HepG2 (cell line): Measurements from ENCODE around the gene PIK3R3. TPM values are rescaled to one million over a fixed set of nuclear protein-coding genes. Genes with fewer than 3 reads are reported as not detected.

Experiments
- ATAC-seq: fragments of 200-7000 bp; cut with Tn5 transposase; 3 replicates; pipeline ENCODE4 v1.9.1; 2020; ENCODE audit warnings: mild to moderate bottlenecking, moderate library complexity
- BruUV-seq: library from RNA; stranded (reverse); fragments of 400-500 nt; replicated peaks from 2 replicates; lab custom pipeline; 2021; lab: Mats Ljungman, UMichigan
- CTCF ChIA-PET: fragments of 300-600 bp; formaldehyde crosslinking; extraction: SDS; loops from one replicate; lab custom pipeline; 2021; ENCODE audit warnings: low total read pairs, inconsistent platforms, low intra/inter-chr PET ratio; lab: Yijun Ruan, JAX
- POLR2A ChIA-PET: fragments of 350-600 bp; sonication (Branson Sonifier 250); formaldehyde crosslinking; loops from one replicate; lab custom pipeline; 2020; ENCODE audit warnings: antibody characterized with exemption, inconsistent platforms; lab: Yijun Ruan, JAX
- DNase-seq: peaks from one replicate; pipeline ENCODE4 v3.0.0-alpha.2; 2015; ENCODE audit warnings: low spot score
- FAIRE-seq: peaks from 3 replicates; lab custom pipeline; 2011; peaks lifted over from hg19 to GRCh38; lab: Jason Lieb, UNC
- H2AFZ ChIP-seq: one replicate; pipeline ENCODE4 v1.6.1; 2011; ENCODE audit warnings: low read length, inconsistent platforms
- H3K27ac ChIP-seq: fragments of 300-600 bp; 3 replicates; pipeline ENCODE4 v1.8.0; 2011; ENCODE audit warnings: mixed run types, mild to moderate bottlenecking, mixed read lengths, low read length, inconsistent platforms; ENCODE audit not compliant: insufficient read depth; ENCODE audit errors: extremely low read length
- H3K27me3 ChIP-seq, 2 experiments: fragments of 200-600 bp in 1 of 2; 2 replicates in 1 of 2; 3 replicates in 1 of 2; pipeline versions ENCODE4 v1.6.0 to v1.8.0; 2011; ENCODE audit warnings: low read length in 2 of 2, mild to moderate bottlenecking in 2 of 2, moderate library complexity in 2 of 2, inconsistent platforms in 1 of 2; ENCODE audit not compliant: insufficient read depth in 2 of 2, control insufficient read depth in 1 of 2
- H3K36me3 ChIP-seq, 2 experiments: fragments of 200-600 bp in 1 of 2; replicated peaks in 1 of 2; 2 replicates in 1 of 2; 3 replicates in 1 of 2; pipeline versions ENCODE4 v1.5.1 to v1.8.0; 2011; ENCODE audit warnings: low read length in 2 of 2, inconsistent platforms in 1 of 2; ENCODE audit not compliant: insufficient read depth in 2 of 2, control insufficient read depth in 1 of 2
- H3K4me1 ChIP-seq: 2 replicates; pipeline ENCODE4 v1.5.1; 2012; ENCODE audit warnings: low read length, inconsistent platforms; ENCODE audit not compliant: insufficient read depth
- H3K4me2 ChIP-seq: 2 replicates; pipeline ENCODE4 v1.6.0; 2011; ENCODE audit warnings: low read depth, low read length, inconsistent platforms
- H3K4me3 ChIP-seq, 3 experiments: fragments of 200-600 bp in 1 of 3; sonication (generic), shearing (Covaris generic) in 1 of 3; replicated peaks in 1 of 3; 2 replicates each; pipeline ENCODE4 v1.5.1; 2011 to 2016; ENCODE audit warnings: low read length in 3 of 3, inconsistent platforms in 2 of 3, low read depth in 2 of 3, mild to moderate bottlenecking in 2 of 3, control low read depth in 1 of 3, mixed read lengths in 1 of 3; ENCODE audit not compliant: insufficient read depth in 1 of 3
- H3K79me2 ChIP-seq: one replicate; pipeline ENCODE4 v1.6.1; 2011; ENCODE audit warnings: low read length, inconsistent platforms; ENCODE audit not compliant: insufficient read depth
- H3K9ac ChIP-seq: 2 replicates; pipeline ENCODE4 v1.6.0; 2011; ENCODE audit warnings: mild to moderate bottlenecking, low read depth, low read length, inconsistent platforms; ENCODE audit not compliant: insufficient read depth
- H3K9me3 ChIP-seq: 2 replicates; pipeline ENCODE4 v1.5.1; 2012; ENCODE audit warnings: mild to moderate bottlenecking, low read length
- H4K20me1 ChIP-seq: 2 replicates; pipeline ENCODE4 v1.6.0; 2011; ENCODE audit warnings: inconsistent platforms, mild to moderate bottlenecking, low read length, moderate library complexity; ENCODE audit not compliant: insufficient read depth
- HINFP ChIP-seq: sonication (generic); formaldehyde crosslinking; IDR thresholded peaks from 2 replicates; pipeline ENCODE4 v1.4.0; 2020; ENCODE audit warnings: low read depth, mild to moderate bottlenecking, missing genetic modification reagents
- PAXIP1 ChIP-seq: sonication (generic); formaldehyde crosslinking; conservative IDR thresholded peaks from 2 replicates; pipeline ENCODE4 v1.4.0; 2020; ENCODE audit warnings: mild to moderate bottlenecking, missing genetic modification reagents, moderate library complexity
- PHF8 ChIP-seq: sonication (generic); formaldehyde crosslinking; IDR thresholded peaks from 2 replicates; pipeline ENCODE4 v1.5.0; 2020; ENCODE audit warnings: missing genetic modification reagents
- WGBS: methylation state at CpG from one replicate; pipeline ENCODE4 v1.1.6; 2017; ENCODE audit warnings: low lambda C conversion rate; 5-methylcytosine and 5-hydroxymethylcytosine counted together
- in situ Hi-C: cut with HindIII; loops from 2 replicates; pipeline ENCODE4 v1.10.0; 2017; ENCODE audit warnings: low pct_unique_long_range_greater_than_20kb; ENCODE audit not compliant: extremely low pct_ligation_motif_present
- intact Hi-C: fragments of 100-400 bp; cut with micrococcal nuclease; formaldehyde crosslinking; loops from one replicate; pipeline ENCODE4 v1.10.0; 2022; ENCODE audit not compliant: unreplicated experiment
- polyA plus RNA-seq, 8 experiments: library from polyadenylated mRNA; depleted of rRNA in 3 of 8; stranded (reverse) in 7 of 8; unstranded in 1 of 8; fragments of >200 nt; fragmentation: Illumina TruSeq in 4 of 8; extraction: Trizol in 4 of 8; gene quantifications; 2 replicates each; pipeline versions ENCODE4 v1.2.1 to v1.2.3, GENCODE V29; 2011 to 2016; ENCODE audit warnings: low read depth in 4 of 8, missing spikeins in 1 of 8, mixed read lengths in 1 of 8; ENCODE audit not compliant: insufficient read depth in 1 of 8
- total RNA-seq, 5 experiments: library from RNA; depleted of rRNA; stranded (reverse); fragments of >200 nt; fragmentation: Illumina TruSeq; extraction: Trizol; gene quantifications; 2 replicates each; pipeline ENCODE4 v1.2.3, GENCODE V29; 2016; ENCODE audit warnings: low read depth in 1 of 5
- TF ChIP-seq, protein P1 (sequence below): sonication (generic); formaldehyde crosslinking; IDR thresholded peaks from 2 replicates; pipeline ENCODE4 v1.4.0; 2020; ENCODE audit warnings: missing genetic modification reagents, borderline replicate concordance
- TF ChIP-seq, protein P2 (sequence below): sonication (generic); formaldehyde crosslinking; IDR thresholded peaks from 2 replicates; pipeline ENCODE4 v1.9.0; 2021; ENCODE audit warnings: missing genetic modification reagents, borderline replicate concordance

The PIK3R3 gene
- total and polyA plus RNA-seq, 2 of the 13 experiments (the other 11 are each of a cell fraction or from before 2014, with no cell fraction given): 0.37 to 6.9 TPM

GRCh38 chr1:46097149-46097472 is 35.3 kb downstream of the PIK3R3 start:
- FAIRE-seq (no peak), DNase-seq (no peak), ATAC-seq (no peak)
- Histone ChIP-seq H4K20me1 (no peaks in the 10 kb centered on the region), H3K9me3 (no peaks in the 10 kb centered on the region), H3K4me3 (no peak overlapping the region), H3K4me2 (no peak overlapping the region), H3K4me1 (no peaks in the 10 kb centered on the region), H3K27ac (no peak overlapping the region), H3K79me2 (no peaks in the 10 kb centered on the region), H3K36me3 (no peaks in the 10 kb centered on the region), H2AFZ (no peak overlapping the region), H3K27me3 (no peaks in the 10 kb centered on the region), H3K9ac (no peak overlapping the region)
- POLR2A ChIA-PET: no interaction called here
- in situ Hi-C loops: no loop called here
- CTCF ChIA-PET: no interaction called here
- no TSS peak for BruUV-seq
- no peak for TF ChIP-seq HINFP
- TF ChIP-seq, protein P1, sequence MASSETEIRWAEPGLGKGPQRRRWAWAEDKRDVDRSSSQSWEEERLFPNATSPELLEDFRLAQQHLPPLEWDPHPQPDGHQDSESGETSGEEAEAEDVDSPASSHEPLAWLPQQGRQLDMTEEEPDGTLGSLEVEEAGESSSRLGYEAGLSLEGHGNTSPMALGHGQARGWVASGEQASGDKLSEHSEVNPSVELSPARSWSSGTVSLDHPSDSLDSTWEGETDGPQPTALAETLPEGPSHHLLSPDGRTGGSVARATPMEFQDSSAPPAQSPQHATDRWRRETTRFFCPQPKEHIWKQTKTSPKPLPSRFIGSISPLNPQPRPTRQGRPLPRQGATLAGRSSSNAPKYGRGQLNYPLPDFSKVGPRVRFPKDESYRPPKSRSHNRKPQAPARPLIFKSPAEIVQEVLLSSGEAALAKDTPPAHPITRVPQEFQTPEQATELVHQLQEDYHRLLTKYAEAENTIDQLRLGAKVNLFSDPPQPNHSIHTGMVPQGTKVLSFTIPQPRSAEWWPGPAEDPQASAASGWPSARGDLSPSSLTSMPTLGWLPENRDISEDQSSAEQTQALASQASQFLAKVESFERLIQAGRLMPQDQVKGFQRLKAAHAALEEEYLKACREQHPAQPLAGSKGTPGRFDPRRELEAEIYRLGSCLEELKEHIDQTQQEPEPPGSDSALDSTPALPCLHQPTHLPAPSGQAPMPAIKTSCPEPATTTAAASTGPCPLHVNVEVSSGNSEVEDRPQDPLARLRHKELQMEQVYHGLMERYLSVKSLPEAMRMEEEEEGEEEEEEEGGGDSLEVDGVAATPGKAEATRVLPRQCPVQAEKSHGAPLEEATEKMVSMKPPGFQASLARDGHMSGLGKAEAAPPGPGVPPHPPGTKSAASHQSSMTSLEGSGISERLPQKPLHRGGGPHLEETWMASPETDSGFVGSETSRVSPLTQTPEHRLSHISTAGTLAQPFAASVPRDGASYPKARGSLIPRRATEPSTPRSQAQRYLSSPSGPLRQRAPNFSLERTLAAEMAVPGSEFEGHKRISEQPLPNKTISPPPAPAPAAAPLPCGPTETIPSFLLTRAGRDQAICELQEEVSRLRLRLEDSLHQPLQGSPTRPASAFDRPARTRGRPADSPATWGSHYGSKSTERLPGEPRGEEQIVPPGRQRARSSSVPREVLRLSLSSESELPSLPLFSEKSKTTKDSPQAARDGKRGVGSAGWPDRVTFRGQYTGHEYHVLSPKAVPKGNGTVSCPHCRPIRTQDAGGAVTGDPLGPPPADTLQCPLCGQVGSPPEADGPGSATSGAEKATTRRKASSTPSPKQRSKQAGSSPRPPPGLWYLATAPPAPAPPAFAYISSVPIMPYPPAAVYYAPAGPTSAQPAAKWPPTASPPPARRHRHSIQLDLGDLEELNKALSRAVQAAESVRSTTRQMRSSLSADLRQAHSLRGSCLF: no peak
- no peak for TF ChIP-seq PHF8 (CRISPR knock-in tag)
- no peak for TF ChIP-seq PAXIP1 (CRISPR knock-in tag)
- TF ChIP-seq, protein P2, sequence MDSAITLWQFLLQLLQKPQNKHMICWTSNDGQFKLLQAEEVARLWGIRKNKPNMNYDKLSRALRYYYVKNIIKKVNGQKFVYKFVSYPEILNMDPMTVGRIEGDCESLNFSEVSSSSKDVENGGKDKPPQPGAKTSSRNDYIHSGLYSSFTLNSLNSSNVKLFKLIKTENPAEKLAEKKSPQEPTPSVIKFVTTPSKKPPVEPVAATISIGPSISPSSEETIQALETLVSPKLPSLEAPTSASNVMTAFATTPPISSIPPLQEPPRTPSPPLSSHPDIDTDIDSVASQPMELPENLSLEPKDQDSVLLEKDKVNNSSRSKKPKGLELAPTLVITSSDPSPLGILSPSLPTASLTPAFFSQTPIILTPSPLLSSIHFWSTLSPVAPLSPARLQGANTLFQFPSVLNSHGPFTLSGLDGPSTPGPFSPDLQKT (CRISPR knock-in tag): no peak
- 79% methylated on average over 1 of the region's 1 CpG for WGBS
- intact Hi-C loops: no loop called here
